HEK293T (cell line): ENCODE data around the gene AFG3L2.

ENCODE experiments used
- FOXM1 ChIP-seq: fragments of 450-650 bp; IDR thresholded peaks from 2 replicates; pipeline ENCODE4 v1.6.1; 2017; ENCODE audit warnings: mild to moderate bottlenecking, borderline replicate concordance
- HDGF ChIP-seq: fragments of 450-650 bp; IDR thresholded peaks from 2 replicates; pipeline ENCODE4 v1.6.1; 2017; ENCODE audit warnings: antibody characterized with exemption, borderline replicate concordance
- LEF1 ChIP-seq: fragments of 450-650 bp; IDR thresholded peaks from 2 replicates; pipeline ENCODE4 v1.6.1; 2017; ENCODE audit warnings: mild to moderate bottlenecking, borderline replicate concordance
- SP1 ChIP-seq: fragments of 450-650 bp; IDR thresholded peaks from 2 replicates; pipeline ENCODE4 v1.6.1; 2017

GRCh38 chr18:12307701-12308385 lies 69.2 kb downstream of the AFG3L2 start, which contains the start of gene TUBB6:
- TF ChIP-seq LEF1 (no peak), HDGF (no peak), FOXM1 (no peak), SP1 (no peak)
